Measurements from ENCODE around the gene KCNQ1.

KCNQ1 gene

DNA sequence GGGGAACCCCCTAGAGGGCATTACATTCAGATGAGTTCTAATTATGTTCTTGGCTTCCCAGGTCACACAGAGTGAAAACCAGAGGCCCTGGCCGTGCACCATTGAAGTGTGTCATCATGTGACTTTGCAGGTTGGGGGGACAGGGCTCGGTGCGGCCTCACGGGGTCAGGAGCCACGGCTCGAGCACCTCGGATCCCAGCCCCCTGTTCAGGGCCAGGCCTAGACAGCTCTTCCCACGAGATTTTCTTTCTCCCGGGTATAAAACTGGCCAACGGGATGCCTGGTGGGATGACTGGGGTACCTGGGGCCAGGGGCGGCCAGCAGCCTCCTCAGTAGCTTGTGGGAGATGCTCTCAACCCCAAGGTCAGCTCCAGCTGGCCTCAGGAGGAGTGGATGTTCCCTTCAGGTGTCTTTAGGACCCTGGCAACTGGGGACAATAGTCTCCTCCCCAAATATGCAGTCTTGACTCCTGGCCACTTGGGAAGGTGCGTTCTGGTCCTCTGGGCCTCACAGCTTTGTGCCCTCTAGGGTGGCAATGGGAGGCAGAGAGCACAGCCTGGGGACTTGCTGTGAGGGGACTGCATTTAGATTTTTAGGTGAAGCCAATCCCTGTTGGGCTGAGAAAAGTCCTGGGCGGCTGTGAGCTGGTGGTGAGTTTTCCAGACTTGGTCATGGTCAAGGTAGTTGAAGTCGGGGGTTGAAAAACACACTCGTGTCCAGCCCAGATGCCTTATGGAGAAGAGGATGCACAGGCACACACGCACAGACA, 95.6 kb downstream of the KCNQ1 start:
- Histone ChIP-seq H3K9me2 (replicated peaks; ENCODE audit: insufficient read depth, low read length) (no peaks in the 10 kb centered on the region), H3K27me3 (ENCODE audit: low read length) (no peaks in the 10 kb centered on the region), H3K9ac (ENCODE audit: low read length) (no peak overlapping the region), H3K27ac (ENCODE audit: low read depth, low read length) (no peak overlapping the region), H3K4me2 (ENCODE audit: low read depth, low read length, poor library complexity, severe bottlenecking) (no peak overlapping the region), H3F3A (ENCODE audit: insufficient read depth) (no peaks in the 10 kb centered on the region), H3K36me3 (ENCODE audit: low read length) (no peaks in the 10 kb centered on the region), H3K79me2 (ENCODE audit: insufficient read depth, low read length) (no peaks in the 10 kb centered on the region), H3K9me3 (ENCODE audit: insufficient read depth, low read length) (no peaks in the 10 kb centered on the region), H4K20me1 (ENCODE audit: low read depth, low read length) (0 out of 2 replicates have a peak, but pooled peaks cover 4% of the 10 kb centered on the region), H2AFZ (ENCODE audit: low read depth, low read length, severe bottlenecking) (no peak overlapping the region), H3K4me3 (ENCODE audit: insufficient read depth, low read length, poor library complexity, severe bottlenecking) (no peak overlapping the region)
- TF ChIP-seq EZH2phosphoT487 (conservative IDR thresholded peaks at IDR 0.05; ENCODE audit: low read length): no peak
- TF ChIP-seq, protein P1, sequence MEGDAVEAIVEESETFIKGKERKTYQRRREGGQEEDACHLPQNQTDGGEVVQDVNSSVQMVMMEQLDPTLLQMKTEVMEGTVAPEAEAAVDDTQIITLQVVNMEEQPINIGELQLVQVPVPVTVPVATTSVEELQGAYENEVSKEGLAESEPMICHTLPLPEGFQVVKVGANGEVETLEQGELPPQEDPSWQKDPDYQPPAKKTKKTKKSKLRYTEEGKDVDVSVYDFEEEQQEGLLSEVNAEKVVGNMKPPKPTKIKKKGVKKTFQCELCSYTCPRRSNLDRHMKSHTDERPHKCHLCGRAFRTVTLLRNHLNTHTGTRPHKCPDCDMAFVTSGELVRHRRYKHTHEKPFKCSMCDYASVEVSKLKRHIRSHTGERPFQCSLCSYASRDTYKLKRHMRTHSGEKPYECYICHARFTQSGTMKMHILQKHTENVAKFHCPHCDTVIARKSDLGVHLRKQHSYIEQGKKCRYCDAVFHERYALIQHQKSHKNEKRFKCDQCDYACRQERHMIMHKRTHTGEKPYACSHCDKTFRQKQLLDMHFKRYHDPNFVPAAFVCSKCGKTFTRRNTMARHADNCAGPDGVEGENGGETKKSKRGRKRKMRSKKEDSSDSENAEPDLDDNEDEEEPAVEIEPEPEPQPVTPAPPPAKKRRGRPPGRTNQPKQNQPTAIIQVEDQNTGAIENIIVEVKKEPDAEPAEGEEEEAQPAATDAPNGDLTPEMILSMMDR (IDR thresholded peaks at IDR 0.05; ENCODE audit: insufficient read depth, low read length, poor library complexity, severe bottlenecking): no peak

DNA sequence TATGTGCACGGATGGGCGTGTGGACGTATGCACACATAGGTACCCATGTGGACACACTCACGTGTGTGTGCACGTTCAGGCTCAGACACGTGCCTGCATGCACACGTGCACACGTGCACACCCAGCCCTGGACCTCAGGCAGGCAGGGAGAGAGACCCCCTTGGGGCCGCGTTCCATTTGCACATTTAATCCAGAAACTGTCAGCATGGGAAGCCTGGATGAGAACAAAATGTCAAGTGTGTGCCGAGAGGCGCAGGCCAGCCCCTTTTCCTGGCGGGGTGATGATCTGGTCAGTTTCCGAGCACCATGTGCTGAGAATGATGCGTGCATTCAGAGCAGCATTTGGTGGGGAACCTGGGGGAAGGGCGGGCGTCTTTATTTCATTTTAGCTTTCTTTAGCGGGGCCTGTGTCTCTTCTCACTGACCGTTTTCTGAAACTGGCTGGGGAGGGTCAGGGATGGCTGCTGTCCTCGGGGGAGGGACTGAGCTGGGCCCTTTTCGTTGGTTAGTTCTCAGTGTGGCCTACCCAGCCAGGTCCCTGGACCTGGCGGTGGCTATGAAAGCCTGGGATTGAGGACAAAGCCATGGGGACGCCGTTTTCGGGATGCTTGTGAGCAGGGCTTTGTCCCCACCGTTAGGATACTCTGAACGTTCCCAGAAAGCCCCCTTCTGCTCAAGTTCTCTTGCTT, 96.3 kb downstream of the KCNQ1 start:
- Histone ChIP-seq H4K20me1 (ENCODE audit: low read depth, low read length) (0 out of 2 replicates have a peak, but pooled peaks cover 4% of the 10 kb centered on the region), H3K27ac (ENCODE audit: low read depth, low read length) (no peak overlapping the region), H2AFZ (ENCODE audit: low read depth, low read length, severe bottlenecking) (no peak overlapping the region), H3K9ac (ENCODE audit: low read length) (no peak overlapping the region), H3F3A (ENCODE audit: insufficient read depth) (no peaks in the 10 kb centered on the region), H3K9me3 (ENCODE audit: insufficient read depth, low read length) (no peaks in the 10 kb centered on the region), H3K4me2 (ENCODE audit: low read depth, low read length, poor library complexity, severe bottlenecking) (no peak overlapping the region), H3K27me3 (ENCODE audit: low read length) (no peaks in the 10 kb centered on the region), H3K4me3 (ENCODE audit: insufficient read depth, low read length, poor library complexity, severe bottlenecking) (no peak overlapping the region), H3K36me3 (ENCODE audit: low read length) (no peaks in the 10 kb centered on the region), H3K9me2 (replicated peaks; ENCODE audit: insufficient read depth, low read length) (no peaks in the 10 kb centered on the region), H3K79me2 (ENCODE audit: insufficient read depth, low read length) (no peaks in the 10 kb centered on the region)
- TF ChIP-seq, protein P1 (IDR thresholded peaks at IDR 0.05; ENCODE audit: insufficient read depth, low read length, poor library complexity, severe bottlenecking): no peak
- no peak for TF ChIP-seq EZH2phosphoT487 (conservative IDR thresholded peaks at IDR 0.05; ENCODE audit: low read length)

GRCh38 chr11:2541881-2542361, 97.1 kb downstream of the KCNQ1 start:
- no peaks in the 10 kb centered on the region for H3K79me2 ChIP-seq (ENCODE audit: insufficient read depth, low read length)
- H3F3A ChIP-seq (ENCODE audit: insufficient read depth): no peaks in the 10 kb centered on the region
- no peaks in the 10 kb centered on the region for H3K36me3 ChIP-seq (ENCODE audit: low read length)
- H3K27me3 ChIP-seq (ENCODE audit: low read length): no peaks in the 10 kb centered on the region
- 0 out of 2 replicates have a peak, but pooled peaks cover 4% of the 10 kb centered on the region for H4K20me1 ChIP-seq (ENCODE audit: low read depth, low read length)
- no peak overlapping the region for H3K9ac ChIP-seq (ENCODE audit: low read length)
- H2AFZ ChIP-seq (ENCODE audit: low read depth, low read length, severe bottlenecking): no peak overlapping the region
- H3K9me3 ChIP-seq (ENCODE audit: insufficient read depth, low read length): no peaks in the 10 kb centered on the region
- no peak overlapping the region for H3K4me2 ChIP-seq (ENCODE audit: low read depth, low read length, poor library complexity, severe bottlenecking)
- no peak overlapping the region for H3K4me3 ChIP-seq (ENCODE audit: insufficient read depth, low read length, poor library complexity, severe bottlenecking)
- no peaks in the 10 kb centered on the region for H3K9me2 ChIP-seq (replicated peaks; ENCODE audit: insufficient read depth, low read length)
- TF ChIP-seq, protein P1 (IDR thresholded peaks at IDR 0.05; ENCODE audit: insufficient read depth, low read length, poor library complexity, severe bottlenecking): no peak
- TF ChIP-seq EZH2phosphoT487 (conservative IDR thresholded peaks at IDR 0.05; ENCODE audit: low read length): no peak
- H3K27ac ChIP-seq (ENCODE audit: low read depth, low read length): no peak overlapping the region
